H1 (cell line): Measurements from ENCODE around the gene SLC35F3.

ENCODE experiments used
- ATF3 ChIP-seq: IDR thresholded peaks from 2 replicates; pipeline ENCODE4 v1.6.1; 2011; ENCODE audit warnings: low read depth, mild to moderate bottlenecking, low read length; ENCODE audit not compliant: insufficient read depth
- BACH1 ChIP-seq: IDR thresholded peaks from 2 replicates; pipeline ENCODE4 v1.6.1; 2012; ENCODE audit warnings: low read length, improper control_type of control experiment
- CHD7 ChIP-seq: fragments of 300-600 bp; sonication (generic); IDR thresholded peaks from 2 replicates; pipeline ENCODE4 v1.7.1; 2012; ENCODE audit warnings: low read length, moderate library complexity, mild to moderate bottlenecking, inconsistent platforms; ENCODE audit not compliant: insufficient replicate concordance
- CTCF ChIP-seq, 3 experiments: IDR thresholded peaks; 1 replicate in 2 of 3; 2 replicates in 1 of 3; pipeline versions ENCODE4 v1.5.1 to v1.6.1; 2011; ENCODE audit warnings: low read length in 3 of 3, mild to moderate bottlenecking in 3 of 3, inconsistent platforms in 2 of 3, low read depth in 1 of 3, moderate library complexity in 1 of 3; ENCODE audit not compliant: insufficient read depth in 1 of 3; ENCODE audit errors: control extremely low read depth in 1 of 3
- EGR1 ChIP-seq: IDR thresholded peaks from 2 replicates; pipeline ENCODE4 v1.6.1; 2011; ENCODE audit warnings: low read depth, low read length, borderline replicate concordance
- EZH2 ChIP-seq: fragments of 200-600 bp; sonication (generic); IDR thresholded peaks from 2 replicates; pipeline ENCODE4 v1.7.1; 2012; ENCODE audit warnings: low read depth, mild to moderate bottlenecking, moderate library complexity, low read length, inconsistent platforms; ENCODE audit not compliant: severe bottlenecking
- KDM1A ChIP-seq: fragments of 200-600, 300-600 bp; sonication (generic); IDR thresholded peaks from 2 replicates; pipeline ENCODE4 v1.7.1; 2016; ENCODE audit warnings: mild to moderate bottlenecking, low read length, borderline replicate concordance
- MAX ChIP-seq: IDR thresholded peaks from 2 replicates; pipeline ENCODE4 v1.6.1; 2012; ENCODE audit warnings: inconsistent platforms
- NRF1 ChIP-seq: IDR thresholded peaks from 2 replicates; pipeline ENCODE4 v1.6.1; 2011; ENCODE audit warnings: mild to moderate bottlenecking, low read depth, low read length, improper control_type of control experiment
- POLR2A ChIP-seq, 2 experiments: IDR thresholded peaks; 1 replicate in 1 of 2; 2 replicates in 1 of 2; pipeline ENCODE4 v1.6.1; 2011; ENCODE audit warnings: low read depth in 2 of 2, low read length in 2 of 2, mild to moderate bottlenecking in 2 of 2; ENCODE audit errors: control extremely low read depth in 1 of 2
- POLR2AphosphoS5 ChIP-seq: IDR thresholded peaks from 2 replicates; pipeline ENCODE4 v1.6.1; 2011; ENCODE audit warnings: low read depth, low read length
- SIN3A ChIP-seq, 2 experiments: IDR thresholded peaks in 1 of 2; conservative IDR thresholded peaks in 1 of 2; 2 replicates each; pipeline ENCODE4 v1.6.1; 2011 to 2012; ENCODE audit warnings: low read length in 2 of 2, improper control_type of control experiment in 1 of 2, low read depth in 1 of 2, mild to moderate bottlenecking in 1 of 2
- TAF1 ChIP-seq: IDR thresholded peaks from 2 replicates; pipeline ENCODE4 v1.6.1; 2011; ENCODE audit warnings: mild to moderate bottlenecking, low read depth, low read length
- USF2 ChIP-seq: IDR thresholded peaks from 2 replicates; pipeline ENCODE4 v1.6.1; 2011; ENCODE audit warnings: low read length, improper control_type of control experiment

GRCh38 chr1:234140388-234140787 lies 235.9 kb downstream of the SLC35F3 start:
- TF ChIP-seq NRF1 (no peak), ATF3 (no peak), CTCF (IDR thresholded peaks at IDR 0.05; ENCODE audit: control extremely low read depth in 1 of 3, insufficient read depth in 1 of 3, low read depth in 1 of 3, low read length in 3 of 3) (no peak), SIN3A (conservative IDR thresholded peaks at IDR 0.05 in 1 of 2, IDR thresholded peaks at IDR 0.05 in 1 of 2; ENCODE audit: low read depth in 1 of 2, low read length in 2 of 2) (no peak), EZH2 (no peak), POLR2A (IDR thresholded peaks at IDR 0.05; ENCODE audit: control extremely low read depth in 1 of 2, low read depth in 2 of 2, low read length in 2 of 2) (no peak), TAF1 (no peak), KDM1A (no peak), BACH1 (no peak), MAX (no peak), USF2 (no peak), CHD7 (no peak), EGR1 (no peak), POLR2AphosphoS5 (no peak)
